ENCODE data around the gene ERCC2. TPM values are rescaled to one million over a fixed set of nuclear protein-coding genes. Genes with fewer than 3 reads are reported as not detected.

Gene ERCC2
- total and polyA plus RNA-seq, 2 of the 8 experiments (the other 6 are each of a cell fraction or from before 2014, with no cell fraction given) = 107 to 117 TPM

- H3K36me3 ChIP-seq (ENCODE audit: control insufficient read depth in 2 of 4, insufficient read depth in 4 of 4, low read length in 3 of 4) = no peaks in the 10 kb centered on the region
- peak overlapping the region; percentile 80; the same call in 1 of the 2 replicates for H2BK12ac ChIP-seq (ENCODE audit: low read depth, low read length)
- H3K4me1 ChIP-seq (replicated peaks in 1 of 4; ENCODE audit: control insufficient read depth in 3 of 4, insufficient read depth in 4 of 4, low read length in 3 of 4) = peaks cover 2 to 18% (median 6%) of the 10 kb centered on the region in 4 experiments; a peak in 6 of 7 replicates
- no peak overlapping the region; the same call in 1 of the 2 replicates for H2BK15ac ChIP-seq (ENCODE audit: low read length)
- H2AFZ ChIP-seq (ENCODE audit: low read length) = peak overlapping the region; percentile 74; the same call in 1 of the 2 replicates
- no peak overlapping the region for H3K27ac ChIP-seq (ENCODE audit: low read depth, low read length)
- H3K79me1 ChIP-seq (ENCODE audit: low read depth, low read length) = no peaks in the 10 kb centered on the region
- H3K4ac ChIP-seq (replicated peaks; ENCODE audit: insufficient read length, low read depth, low read length) = peak overlapping the region; percentile 2
- peak overlapping the region; percentile 93 for H3K18ac ChIP-seq (ENCODE audit: extremely low read depth, low read length)
- 0 out of 2 replicates have a peak overlapping the region, but pooled peaks have one; percentile 44 for H2BK5ac ChIP-seq (ENCODE audit: low read depth, low read length)
- H2BK20ac ChIP-seq (ENCODE audit: low read length) = no peak overlapping the region
- peak overlapping the region; percentile 1 for H4K5ac ChIP-seq (ENCODE audit: insufficient read length, low read depth, low read length)
- peak overlapping the region in 1 of 4 experiments; percentile 13; a peak in 1 of 7 replicates for H3K9ac ChIP-seq (replicated peaks in 1 of 4; ENCODE audit: extremely low read depth in 1 of 4, low read depth in 3 of 4, low read length in 3 of 4)
- FAIRE-seq = no peak
- H3K23ac ChIP-seq (ENCODE audit: insufficient read length) = no peak overlapping the region
- H3K4me2 ChIP-seq (ENCODE audit: insufficient read depth in 1 of 2, low read depth in 2 of 2, low read length in 2 of 2) = peak overlapping the region; percentile 42 to 71
- DNase-seq (ENCODE audit: low read depth in 1 of 2, low spot score in 2 of 2) = peak in 1 of 2 experiments; percentile 68
- H2BK120ac ChIP-seq (replicated peaks; ENCODE audit: low read depth, low read length) = no peak overlapping the region
- no peaks in the 10 kb centered on the region for H3K79me2 ChIP-seq (ENCODE audit: control insufficient read depth in 1 of 2, insufficient read depth in 2 of 2, low read length in 2 of 2)
- H2AK5ac ChIP-seq (ENCODE audit: low read depth, low read length) = no peak overlapping the region
- 4% methylated on average over 18 of the region's 30 CpGs; no CpG with 5 or more reads in 1 of the 2 experiments for WGBS, 2 experiments (ENCODE audit: extremely low coverage in 1 of 2, insufficient coverage in 1 of 2, insufficient read length in 1 of 2, insufficient replicate concordance in 2 of 2, low coverage in 1 of 2, low lambda C conversion rate in 2 of 2, missing lambda C conversion rate in 1 of 2)
- peak overlapping the region in 3 of 4 experiments; percentile 1 to 52 (median 26); a peak in 5 of 8 replicates for H3K4me3 ChIP-seq (ENCODE audit: extremely low read depth in 1 of 4, insufficient read depth in 2 of 4, low read depth in 3 of 4, low read length in 4 of 4)
- H4K8ac ChIP-seq (ENCODE audit: extremely low read depth, insufficient read depth, low read length) = peak overlapping the region; percentile 28; the same call in 1 of the 2 replicates
- peak overlapping the region; percentile 45 for H4K91ac ChIP-seq (replicated peaks; ENCODE audit: insufficient read length, low read length)
- peaks cover 0 to 2% of the 10 kb centered on the region in 2 experiments for H4K20me1 ChIP-seq (replicated peaks in 1 of 2; ENCODE audit: control insufficient read depth in 1 of 2, insufficient read depth in 2 of 2, low read length in 2 of 2)
- POLR2A ChIA-PET (ENCODE audit: partially characterized antibody) = interaction anchor here (0.8 to 1.2 kb wide), 2 partner anchors 15 to 18 kb away, joined by 3 to 4 read pairs; no protein-coding TSS in a partner anchor
- no peaks in the 10 kb centered on the region for H3K9me3 ChIP-seq (ENCODE audit: insufficient read depth in 2 of 2, low read depth in 1 of 2, low read length in 1 of 2)
- H3K23me2 ChIP-seq (ENCODE audit: low read depth, low read length) = peaks cover 3% of the 10 kb centered on the region; the same call in 1 of the 2 replicates
- H3K56ac ChIP-seq (replicated peaks; ENCODE audit: insufficient read length, low read depth, low read length) = peak overlapping the region; percentile 54
- CTCF ChIA-PET (ENCODE audit: partially characterized antibody) = interaction anchor here (1.6 kb wide), 1 partner anchor 123 kb away, joined by 3 read pairs; no protein-coding TSS in a partner anchor
- no peak overlapping the region for H3K14ac ChIP-seq (ENCODE audit: insufficient read length)
- no peak for TF ChIP-seq TCF12 (IDR thresholded peaks at IDR 0.05; ENCODE audit: low read depth, low read length)
- peak in 1 of 2 experiments; percentile 58; a peak in 1 of 3 replicates for TF ChIP-seq POLR2A (IDR thresholded peaks at IDR 0.05; ENCODE audit: control extremely low read depth in 1 of 2, low read depth in 2 of 2, low read length in 2 of 2)
- TF ChIP-seq SUZ12 (IDR thresholded peaks at IDR 0.05; ENCODE audit: low read length) = 0 out of 2 replicates have a peak, but pooled peaks have one; percentile 20
- no peak for TF ChIP-seq NRF1 (IDR thresholded peaks at IDR 0.05; ENCODE audit: low read depth, low read length)
- TF ChIP-seq ASH2L (IDR thresholded peaks at IDR 0.05; ENCODE audit: low read length) = peak; percentile 58
- peak; percentile 57; the same call in 1 of the 2 replicates for TF ChIP-seq TAF1 (IDR thresholded peaks at IDR 0.05; ENCODE audit: low read depth, low read length)
- peak; percentile 40; the same call in 1 of the 2 replicates for TF ChIP-seq PHF8 (conservative IDR thresholded peaks at IDR 0.05; ENCODE audit: low read depth, low read length)
- TF ChIP-seq, protein P1, sequence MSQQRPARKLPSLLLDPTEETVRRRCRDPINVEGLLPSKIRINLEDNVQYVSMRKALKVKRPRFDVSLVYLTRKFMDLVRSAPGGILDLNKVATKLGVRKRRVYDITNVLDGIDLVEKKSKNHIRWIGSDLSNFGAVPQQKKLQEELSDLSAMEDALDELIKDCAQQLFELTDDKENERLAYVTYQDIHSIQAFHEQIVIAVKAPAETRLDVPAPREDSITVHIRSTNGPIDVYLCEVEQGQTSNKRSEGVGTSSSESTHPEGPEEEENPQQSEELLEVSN (IDR thresholded peaks at IDR 0.05) = peak; percentile 19; the same call in 1 of the 2 replicates
- TF ChIP-seq KDM4A (IDR thresholded peaks at IDR 0.05; ENCODE audit: low read depth, low read length, severe bottlenecking) = peak; percentile 22
- no peak for TF ChIP-seq MAFK (IDR thresholded peaks at IDR 0.05; ENCODE audit: low read depth, low read length)
- TF ChIP-seq GABPA (IDR thresholded peaks at IDR 0.05; ENCODE audit: borderline replicate concordance, insufficient read depth, low read length) = no peak
- TF ChIP-seq, protein P2, sequence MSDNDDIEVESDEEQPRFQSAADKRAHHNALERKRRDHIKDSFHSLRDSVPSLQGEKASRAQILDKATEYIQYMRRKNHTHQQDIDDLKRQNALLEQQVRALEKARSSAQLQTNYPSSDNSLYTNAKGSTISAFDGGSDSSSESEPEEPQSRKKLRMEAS (IDR thresholded peaks at IDR 0.05) = 0 out of 2 replicates have a peak, but pooled peaks have one; percentile 28
- H3K27me3 ChIP-seq (replicated peaks in 1 of 4; ENCODE audit: control insufficient read depth in 3 of 4, extremely low read depth in 1 of 4, insufficient read depth in 3 of 4, low read length in 3 of 4) = peaks cover 0 to 14% (median 11%) of the 10 kb centered on the region in 4 experiments; a peak in 5 of 7 replicates
These were observed 46.7 kb downstream of the ERCC2 start for GRCh38 chr19:45323671-45324081.
